ENCODE measurements around the gene UBE2L3. TPM values are rescaled to one million over a fixed set of nuclear protein-coding genes. Genes with fewer than 3 reads are reported as not detected.

The UBE2L3 gene
- total RNA-seq, result 45.6 and 48.8 TPM in 2 replicates

GRCh38 chr22:21567456-21568346 is at the start of gene UBE2L3:
TSS of gene UBE2L3 (plus strand) at chr22:21567714. CDS start at chr22:21567745, 31 bp downstream.

GRCh38 chr22:21551361-21551760 is 16.2 kb upstream of the UBE2L3 start, which contains the start of gene RIMBP3C:
TSS of gene RIMBP3C (minus strand) at chr22:21551461. CDS start at chr22:21550976, 485 bp downstream.

GRCh38 chr22:21629255-21630149 is 62.0 kb downstream of the UBE2L3 start, which contains the start of gene YDJC:
TSS of gene YDJC (minus strand) at chr22:21630022. CDS start at chr22:21630014, 8 bp downstream.

GRCh38 chr22:21632237-21632895 is 64.9 kb downstream of the UBE2L3 start, which contains the start of gene CCDC116:
TSS of gene CCDC116 (plus strand) at chr22:21632760. CDS start at chr22:21633182, 422 bp downstream.

GRCh38 chr22:21641789-21642583 is 74.5 kb downstream of the UBE2L3 start, which contains the start of gene SDF2L1:
TSS of gene SDF2L1 (plus strand) at chr22:21642302. CDS start at chr22:21642337, 35 bp downstream.

Small RNA genes lying within 50 kb of the gene (small RNA-seq; reads per million reads assigned to genes)
- 28.0 reads per million, percentile 96 among the genes with 10 or more reads in this experiment for gene MIR301B
- not detected for gene RF00492
- not detected for gene RN7SKP221

Other genes with a start within 250 kb of the UBE2L3 start
- 0.13 and 0.22 TPM in 2 replicates for gene RIMBP3B, start 184.0 kb upstream of the UBE2L3 start, total RNA-seq
- 1.2 and 1.6 TPM in 2 replicates for gene HIC2, start 150.3 kb upstream of the UBE2L3 start, total RNA-seq
- 0.13 and 0.32 TPM in 2 replicates for gene TMEM191C, start 100.3 kb upstream of the UBE2L3 start, total RNA-seq
- under 0.01 and 0.32 TPM in 2 replicates for gene RIMBP3C, start 16.3 kb upstream of the UBE2L3 start, total RNA-seq
- gene YDJC, start 62.3 kb downstream of the UBE2L3 start, total RNA-seq, result 11.4 and 11.6 TPM in 2 replicates
- 0.11 and 0.26 TPM in 2 replicates for gene CCDC116, start 65.0 kb downstream of the UBE2L3 start, total RNA-seq
- 8.6 and 12.2 TPM in 2 replicates for gene SDF2L1, start 74.6 kb downstream of the UBE2L3 start, total RNA-seq
- 24.3 and 29.1 TPM in 2 replicates for gene PPIL2, start 98.3 kb downstream of the UBE2L3 start, total RNA-seq
- 1.9 and 2.0 TPM in 2 replicates for gene YPEL1, start 168.1 kb downstream of the UBE2L3 start, total RNA-seq